ENCODE data around the gene DELE1. TPM values are rescaled to one million over a fixed set of nuclear protein-coding genes. Genes with fewer than 3 reads are reported as not detected.
"Not testable (repeated sequence)": the region's sequence is repeated elsewhere in the genome, so short reads cannot be mapped to it uniquely, and the experiment has no call there.

Gene DELE1
- total and polyA plus RNA-seq, 2 donors (not counting 3 experiments of a cell fraction or from before 2014, with no cell fraction given), result 105 to 121 TPM

- POLR2A ChIA-PET, result interaction anchor here (0.9 to 1.9 kb wide), 4 partner anchors 18 to 46 kb away, joined by 3 to 9 read pairs (median 5); partner anchors contain the start of gene RNF14
Observed at GRCh38 chr5:141922827-141923447, 734 bp upstream of the DELE1 start.

GRCh38 chr5:141926434-141926833, 2.8 kb downstream of the DELE1 start:
- FAIRE-seq (no peak), DNase-seq (ENCODE audit: low read depth, low spot score) (no peak)
- TF ChIP-seq MAX (IDR thresholded peaks at IDR 0.05; ENCODE audit: insufficient read depth, insufficient read length) (no peak), CTCF (IDR thresholded peaks at IDR 0.05; ENCODE audit: extremely low read depth in 1 of 2, insufficient read depth in 1 of 2, low read depth in 1 of 2, low read length in 2 of 2) (no peak), POLR2AphosphoS5 (IDR thresholded peaks at IDR 0.05; ENCODE audit: insufficient read depth, low read depth, low read length) (no peak), GATA2 (IDR thresholded peaks at IDR 0.05; ENCODE audit: insufficient read depth, insufficient read length, low read depth, low read length) (no peak), POLR2A (IDR thresholded peaks at IDR 0.05; ENCODE audit: low read depth, low read length) (no peak), JUN (IDR thresholded peaks at IDR 0.05; ENCODE audit: borderline replicate concordance, insufficient read depth, insufficient read length, low read depth) (no peak), FOS (IDR thresholded peaks at IDR 0.05; ENCODE audit: borderline replicate concordance, insufficient read depth, low read length) (no peak), EZH2 (IDR thresholded peaks at IDR 0.05; ENCODE audit: borderline replicate concordance, low read depth, low read length, severe bottlenecking) (no peak)
- ChIA-PET CTCF (interaction anchor here (1.1 kb wide), 1 partner anchor 34 kb away, joined by 3 read pairs; no protein-coding TSS in a partner anchor), POLR2A (no interaction called here)
- H2AFZ ChIP-seq (ENCODE audit: low read depth, low read length), result no peak overlapping the region
- H3K9me1 ChIP-seq (replicated peaks; ENCODE audit: control insufficient read depth, extremely low read depth, insufficient read depth, low read length), result no peaks in the 10 kb centered on the region
- H3K9me3 ChIP-seq (replicated peaks; ENCODE audit: control insufficient read depth, insufficient read depth, low read length), result no peaks in the 10 kb centered on the region
- no TSS peak for BruUV-seq (replicated peaks)
- no peak overlapping the region for H3K9ac ChIP-seq (replicated peaks; ENCODE audit: extremely low read depth, insufficient read depth, low read length)
- H3K4me1 ChIP-seq (ENCODE audit: control insufficient read depth, extremely low read depth, insufficient read depth, low read length), result peaks cover 15% of the 10 kb centered on the region
- H3K4me3 ChIP-seq (replicated peaks in 1 of 3; ENCODE audit: insufficient read depth in 1 of 3, low read depth in 1 of 3, low read length in 3 of 3), result no peak overlapping the region
- intact Hi-C loops (cut with micrococcal nuclease), result no loop called here
- no peaks in the 10 kb centered on the region for H3K27me3 ChIP-seq (ENCODE audit: control insufficient read depth in 2 of 2, insufficient read depth in 2 of 2, low read length in 2 of 2)
- peaks cover 11% of the 10 kb centered on the region for H3K79me2 ChIP-seq (ENCODE audit: control insufficient read depth, insufficient read depth, low read length)
- no peak overlapping the region for H3K4me2 ChIP-seq (ENCODE audit: insufficient read depth, low read length)
- H4K20me1 ChIP-seq (replicated peaks; ENCODE audit: control insufficient read depth, extremely low read depth, insufficient read depth, low read length), result no peaks in the 10 kb centered on the region
- dilution Hi-C loops (cut with MboI; ENCODE audit: extremely low pct_ligation_motif_present, low sequenced_read_pairs), result no loop called here
- H3K27ac ChIP-seq (ENCODE audit: insufficient read depth, low read depth, low read length), result no peak overlapping the region
- H3K36me3 ChIP-seq (ENCODE audit: control insufficient read depth in 2 of 2, extremely low read depth in 1 of 2, insufficient read depth in 2 of 2, low read length in 2 of 2), result peaks cover 16 to 30% of the 10 kb centered on the region in 2 experiments

More at GRCh38 chr5:141922827-141923447, 734 bp upstream of the DELE1 start:
- DNase-seq (ENCODE audit: low read depth, low spot score); H3K9me3 ChIP-seq (replicated peaks; ENCODE audit: control insufficient read depth, insufficient read depth, low read length); H4K20me1 ChIP-seq (replicated peaks; ENCODE audit: control insufficient read depth, extremely low read depth, insufficient read depth, low read length); BruUV-seq (replicated peaks); dilution Hi-C loops (cut with MboI; ENCODE audit: extremely low pct_ligation_motif_present, low sequenced_read_pairs); H3K9me1 ChIP-seq (replicated peaks; ENCODE audit: control insufficient read depth, extremely low read depth, insufficient read depth, low read length); H3K27me3 ChIP-seq (ENCODE audit: control insufficient read depth in 2 of 2, insufficient read depth in 2 of 2, low read length in 2 of 2); FAIRE-seq: not testable (repeated sequence)
- peak overlapping the region; percentile 84 for H3K27ac ChIP-seq (ENCODE audit: insufficient read depth, low read depth, low read length)
- intact Hi-C loops (cut with micrococcal nuclease), result loop anchor here (1.0 kb wide), 1 partner anchor 35 kb away; the partner anchor contains the start of gene PCDH12
- H2AFZ ChIP-seq (ENCODE audit: low read depth, low read length), result peak overlapping the region; percentile 53
- peak overlapping the region; percentile 28 to 63 (median 47) for H3K4me3 ChIP-seq (replicated peaks in 1 of 3; ENCODE audit: insufficient read depth in 1 of 3, low read depth in 1 of 3, low read length in 3 of 3)
- peak overlapping the region; percentile 82 for H3K9ac ChIP-seq (replicated peaks; ENCODE audit: extremely low read depth, insufficient read depth, low read length)
- peak overlapping the region; percentile 77 for H3K4me2 ChIP-seq (ENCODE audit: insufficient read depth, low read length)
- H3K79me2 ChIP-seq (ENCODE audit: control insufficient read depth, insufficient read depth, low read length), result peaks cover 11% of the 10 kb centered on the region
- CTCF ChIA-PET, result interaction anchor here (0.6 to 3.0 kb wide), 11 partner anchors 9 to 246 kb away, joined by 3 to 19 read pairs (median 8); partner anchors contain the start of genes PCDH1 and PCDH12
- H3K4me1 ChIP-seq (ENCODE audit: control insufficient read depth, extremely low read depth, insufficient read depth, low read length), result peaks cover 12% of the 10 kb centered on the region
- peaks cover 3 to 11% of the 10 kb centered on the region in 2 experiments for H3K36me3 ChIP-seq (ENCODE audit: control insufficient read depth in 2 of 2, extremely low read depth in 1 of 2, insufficient read depth in 2 of 2, low read length in 2 of 2)

Measured in endothelial cell of umbilical vein (primary cell).